ENCODE measurements around the gene FOXP1.

Gene FOXP1

GRCh38 chr3:71562938-71563337 lies 20.6 kb downstream of the FOXP1 start:
- no peak for DNase-seq

- no peak for DNase-seq
Observed at GRCh38 chr3:71560665-71561064, 22.9 kb downstream of the FOXP1 start.

- DNase-seq: no peak
Observed at GRCh38 chr3:71559578-71560162, 23.9 kb downstream of the FOXP1 start.

GRCh38 chr3:71559021-71559420 lies 24.5 kb downstream of the FOXP1 start:
- DNase-seq: no peak

- no peak for DNase-seq
Observed at GRCh38 chr3:71554649-71555048, 28.9 kb downstream of the FOXP1 start.

GRCh38 chr3:71551311-71551919 lies 32.1 kb downstream of the FOXP1 start:
- no peak for DNase-seq

GRCh38 chr3:71549951-71550350 lies 33.6 kb downstream of the FOXP1 start:
- DNase-seq: no peak

- no peak for DNase-seq
Observed at GRCh38 chr3:71548705-71549384, 34.7 kb downstream of the FOXP1 start.

GRCh38 chr3:71547249-71548198 lies 36.0 kb downstream of the FOXP1 start:
- DNase-seq: no peak

GRCh38 chr3:71546821-71547220 lies 36.7 kb downstream of the FOXP1 start:
- no peak for DNase-seq

GRCh38 chr3:71545330-71545729 lies 38.2 kb downstream of the FOXP1 start:
- DNase-seq: no peak

- DNase-seq: no peak
Observed at GRCh38 chr3:71543371-71544016, 40.0 kb downstream of the FOXP1 start.

- peak; percentile 5 for DNase-seq
Observed at GRCh38 chr3:71542521-71543370, 40.8 kb downstream of the FOXP1 start.

GRCh38 chr3:71541313-71541712 lies 42.2 kb downstream of the FOXP1 start:
- DNase-seq: no peak

- no peak for DNase-seq
Observed at GRCh38 chr3:71537211-71537611, 46.3 kb downstream of the FOXP1 start.

- DNase-seq: no peak
Observed at GRCh38 chr3:71536376-71536965, 47.1 kb downstream of the FOXP1 start.

GRCh38 chr3:71533588-71533987 lies 49.9 kb downstream of the FOXP1 start:
- no peak for DNase-seq

- no peak for DNase-seq
Observed at GRCh38 chr3:71532639-71533395, 50.7 kb downstream of the FOXP1 start.

- no peak for DNase-seq
Observed at GRCh38 chr3:71530903-71531530, 52.5 kb downstream of the FOXP1 start.

- no peak for DNase-seq
Observed at GRCh38 chr3:71528816-71529215, 54.7 kb downstream of the FOXP1 start.
